Measurements from ENCODE around the gene CLIC4. TPM values are rescaled to one million over a fixed set of nuclear protein-coding genes. Genes with fewer than 3 reads are reported as not detected.
A peak's percentile ranks its signal among the peaks of the same experiment; 100 is the strongest.

CLIC4 gene
- total RNA-seq, 1 experiment from 2014 or later, result 230 TPM

GRCh38 chr1:24764848-24765247 lies 19.6 kb downstream of the CLIC4 start:
- H3K4me2 ChIP-seq (ENCODE audit: insufficient read depth, insufficient read length, low read length), result no peak overlapping the region

More at GRCh38 chr1:24764848-24765247, 19.6 kb downstream of the CLIC4 start:
- no peak overlapping the region for H3K4me3 Mint-ChIP-seq
- H3K4me1 Mint-ChIP-seq, result peaks cover 13% of the 10 kb centered on the region in 2 experiments
- H3K27me3 Mint-ChIP-seq (ENCODE audit: low read depth), result no peaks in the 10 kb centered on the region
- H3K27ac Mint-ChIP-seq, result peak overlapping the region in 2 of 3 experiments; percentile 55 to 85; a peak in 3 of 7 replicates
- no peak overlapping the region for H2BK12ac ChIP-seq (ENCODE audit: insufficient read length, low read depth, low read length)
- H2BK20ac ChIP-seq (ENCODE audit: low read depth, low read length, poor library complexity, severe bottlenecking), result no peak overlapping the region
- H3K9ac ChIP-seq (ENCODE audit: extremely low read depth, insufficient read length, low read length), result no peak overlapping the region
- H2BK5ac ChIP-seq (ENCODE audit: insufficient read length, low read length), result no peak overlapping the region
- H3T11ph ChIP-seq (ENCODE audit: low read length), result no peak overlapping the region
- no peak overlapping the region for H3K56ac ChIP-seq (ENCODE audit: insufficient read length, low read depth, low read length)
- no peak for DNase-seq
- no peak overlapping the region for H3K4ac ChIP-seq (ENCODE audit: low read depth, low read length)
- H3K27me3 ChIP-seq (ENCODE audit: insufficient read depth, low read length), result no peaks in the 10 kb centered on the region
- peaks cover 0 to 3% (median 0%) of the 10 kb centered on the region in 3 experiments; a peak in 1 of 7 replicates for H3K36me3 Mint-ChIP-seq (ENCODE audit: insufficient read depth in 1 of 3, low read depth in 3 of 3)
- no peak overlapping the region for H3K14ac ChIP-seq (ENCODE audit: insufficient read depth, low read length)
- H4K5ac ChIP-seq (ENCODE audit: insufficient read length, low read depth, low read length), result no peak overlapping the region
- no peak overlapping the region for H2AFZ ChIP-seq (ENCODE audit: low read length)
- no peak overlapping the region for H4K91ac ChIP-seq (ENCODE audit: insufficient read length, low read depth, low read length)
- no peaks in the 10 kb centered on the region for H3K9me3 ChIP-seq (ENCODE audit: control insufficient read depth, low read depth, low read length)
- H3K27ac ChIP-seq (ENCODE audit: insufficient read length, low read depth, low read length), result no peak overlapping the region
- peaks cover 6% of the 10 kb centered on the region for H3K79me1 ChIP-seq (ENCODE audit: insufficient read depth, low read depth, low read length, poor library complexity, severe bottlenecking)
- no peak overlapping the region for H3K23ac ChIP-seq (ENCODE audit: insufficient read length, low read depth, low read length)
- H4K8ac ChIP-seq (replicated peaks; ENCODE audit: insufficient read length, low read depth, low read length), result no peak overlapping the region
- TF ChIP-seq CTCF (conservative IDR thresholded peaks at IDR 0.05), result no peak
- no peak overlapping the region for H2BK15ac ChIP-seq (ENCODE audit: low read depth, low read length)
- H3K18ac ChIP-seq (ENCODE audit: insufficient read length, low read depth, low read length), result no peak overlapping the region
- H3K4me1 ChIP-seq (ENCODE audit: insufficient read depth, low read length), result no peaks in the 10 kb centered on the region
- peaks cover 52% of the 10 kb centered on the region for H3K79me2 ChIP-seq (ENCODE audit: insufficient read depth, low read length)
- H2AK5ac ChIP-seq (ENCODE audit: insufficient read length, low read length), result no peak overlapping the region
- no CpG with 5 or more reads among the region's 1 CpG for WGBS (ENCODE audit: extremely low coverage, insufficient read length, low lambda C conversion rate)
- no peaks in the 10 kb centered on the region for H3K23me2 ChIP-seq (ENCODE audit: insufficient read length, low read depth, low read length, poor library complexity, severe bottlenecking)
- H4K20me1 ChIP-seq (ENCODE audit: control insufficient read depth, insufficient read depth, insufficient read length), result no peaks in the 10 kb centered on the region
- no peaks in the 10 kb centered on the region for H3K9me3 Mint-ChIP-seq
- no peak overlapping the region for H2BK120ac ChIP-seq (ENCODE audit: low read depth, low read length, poor library complexity, severe bottlenecking)

All from H9 (cell line).